Neuron (in vitro differentiated cells): Measurements from ENCODE around the gene MAD1L1.
"Not testable (repeated sequence)": the region's sequence is repeated elsewhere in the genome, so short reads cannot be mapped to it uniquely, and the experiment has no call there.

ENCODE experiments used
- H2AFZ ChIP-seq: one replicate; pipeline ENCODE4 v1.6.1; 2013; ENCODE audit warnings: low read depth, mild to moderate bottlenecking, inconsistent platforms, low read length, moderate library complexity
- H3K27me3 ChIP-seq: one replicate; pipeline ENCODE4 v1.6.1; 2013; ENCODE audit warnings: low read length; ENCODE audit not compliant: insufficient read depth
- H3K36me3 ChIP-seq: one replicate; pipeline ENCODE4 v1.6.1; 2013; ENCODE audit warnings: low read length; ENCODE audit not compliant: insufficient read depth
- H3K4me1 ChIP-seq: one replicate; pipeline ENCODE4 v1.6.1; 2013; ENCODE audit warnings: low read length; ENCODE audit not compliant: insufficient read depth
- H3K4me3 ChIP-seq: 2 replicates; pipeline ENCODE4 v1.5.1; 2013; ENCODE audit warnings: mild to moderate bottlenecking, low read length, moderate library complexity
- H3K9me3 ChIP-seq: one replicate; pipeline ENCODE4 v1.6.1; 2013; ENCODE audit warnings: low read length

MAD1L1 gene

GRCh38 chr7:1837696-1838543 is 394.8 kb downstream of the MAD1L1 start:
- not testable (repeated sequence) for H3K9me3 ChIP-seq, H3K4me1 ChIP-seq, H3K36me3 ChIP-seq, H3K4me3 ChIP-seq, H2AFZ ChIP-seq, H3K27me3 ChIP-seq

- not testable (repeated sequence) for H3K36me3 ChIP-seq
Measured at GRCh38 chr7:1831933-1832535, 400.7 kb downstream of the MAD1L1 start.

GRCh38 chr7:1831471-1831870 is 401.3 kb downstream of the MAD1L1 start:
- not testable (repeated sequence) for H2AFZ ChIP-seq, H3K27me3 ChIP-seq, H3K4me1 ChIP-seq, H3K4me3 ChIP-seq, H3K9me3 ChIP-seq, H3K36me3 ChIP-seq

More at GRCh38 chr7:1831933-1832535, 400.7 kb downstream of the MAD1L1 start:
- not testable (repeated sequence) for H3K4me1 ChIP-seq, H2AFZ ChIP-seq, H3K4me3 ChIP-seq, H3K9me3 ChIP-seq, H3K27me3 ChIP-seq

- not testable (repeated sequence) for H3K27me3 ChIP-seq, H3K4me3 ChIP-seq, H3K4me1 ChIP-seq, H3K36me3 ChIP-seq, H2AFZ ChIP-seq
- peaks cover 11% of the 10 kb centered on the region for H3K9me3 ChIP-seq
Measured at GRCh38 chr7:1829668-1830067, 403.1 kb downstream of the MAD1L1 start.

- no peak overlapping the region for H2AFZ ChIP-seq
- peaks cover 11% of the 10 kb centered on the region for H3K9me3 ChIP-seq
- no peaks in the 10 kb centered on the region for H3K27me3 ChIP-seq
- no peaks in the 10 kb centered on the region for H3K4me1 ChIP-seq
- H3K36me3 ChIP-seq, result no peaks in the 10 kb centered on the region
- H3K4me3 ChIP-seq, result no peak overlapping the region
Measured at GRCh38 chr7:1829111-1829510, 403.6 kb downstream of the MAD1L1 start.

- not testable (repeated sequence) for H2AFZ ChIP-seq, H3K4me3 ChIP-seq
- H3K9me3 ChIP-seq, result peaks cover 11% of the 10 kb centered on the region
Measured at GRCh38 chr7:1828170-1828569, 404.6 kb downstream of the MAD1L1 start.

GRCh38 chr7:1827521-1827981 is 405.2 kb downstream of the MAD1L1 start:
- H3K4me1 ChIP-seq, H3K4me3 ChIP-seq, H3K27me3 ChIP-seq, H2AFZ ChIP-seq, H3K36me3 ChIP-seq: not testable (repeated sequence)
- peaks cover 11% of the 10 kb centered on the region for H3K9me3 ChIP-seq

More at GRCh38 chr7:1828170-1828569, 404.6 kb downstream of the MAD1L1 start:
- not testable (repeated sequence) for H3K36me3 ChIP-seq, H3K4me1 ChIP-seq, H3K27me3 ChIP-seq

- not testable (repeated sequence) for H3K36me3 ChIP-seq, H3K27me3 ChIP-seq, H3K4me3 ChIP-seq, H3K4me1 ChIP-seq, H2AFZ ChIP-seq
- peaks cover 11% of the 10 kb centered on the region for H3K9me3 ChIP-seq
Measured at GRCh38 chr7:1826931-1827330, 405.8 kb downstream of the MAD1L1 start.

- no peak overlapping the region for H3K4me3 ChIP-seq
- no peaks in the 10 kb centered on the region for H3K4me1 ChIP-seq
- H3K27me3 ChIP-seq, result no peaks in the 10 kb centered on the region
- H2AFZ ChIP-seq, result no peak overlapping the region
- H3K36me3 ChIP-seq, result no peaks in the 10 kb centered on the region
- H3K9me3 ChIP-seq, result peaks cover 11% of the 10 kb centered on the region
Measured at GRCh38 chr7:1825897-1826741, 406.6 kb downstream of the MAD1L1 start.

- H3K4me3 ChIP-seq, H3K4me1 ChIP-seq: not testable (repeated sequence)
Measured at GRCh38 chr7:1825647-1825896, 407.2 kb downstream of the MAD1L1 start.

GRCh38 chr7:1824882-1825646 is 407.7 kb downstream of the MAD1L1 start:
- not testable (repeated sequence) for H3K4me3 ChIP-seq, H3K4me1 ChIP-seq, H2AFZ ChIP-seq, H3K27me3 ChIP-seq, H3K36me3 ChIP-seq
- peaks cover 11% of the 10 kb centered on the region for H3K9me3 ChIP-seq

More at GRCh38 chr7:1825647-1825896, 407.2 kb downstream of the MAD1L1 start:
- not testable (repeated sequence) for H3K36me3 ChIP-seq, H2AFZ ChIP-seq, H3K27me3 ChIP-seq
- H3K9me3 ChIP-seq, result peaks cover 11% of the 10 kb centered on the region

GRCh38 chr7:1824151-1824881 is 408.4 kb downstream of the MAD1L1 start:
- H3K4me1 ChIP-seq, H3K36me3 ChIP-seq, H3K27me3 ChIP-seq, H3K4me3 ChIP-seq, H2AFZ ChIP-seq: not testable (repeated sequence)
- peaks cover 10% of the 10 kb centered on the region for H3K9me3 ChIP-seq
